Mesendoderm (in vitro differentiated cells): ENCODE results near the gene PRKRA.

Experiments used
- DNase-seq: peaks from one replicate; pipeline ENCODE4 v3.0.0; 2013
- H2AK5ac ChIP-seq: 2 replicates; pipeline ENCODE4 v1.6.1; 2013; ENCODE audit warnings: low read length, inconsistent platforms
- H2BK120ac ChIP-seq: 2 replicates; pipeline ENCODE4 v1.6.1; 2013; ENCODE audit warnings: low read depth, mild to moderate bottlenecking, low read length, moderate library complexity, mixed read lengths
- H2BK15ac ChIP-seq: replicated peaks from 2 replicates; pipeline ENCODE4 v1.6.1; 2013; ENCODE audit warnings: low read depth, mild to moderate bottlenecking, moderate library complexity
- H2BK5ac ChIP-seq: 2 replicates; pipeline ENCODE4 v1.6.1; 2013; ENCODE audit warnings: low read length, inconsistent platforms
- H3K18ac ChIP-seq: 2 replicates; pipeline ENCODE4 v1.6.1; 2013; ENCODE audit warnings: mild to moderate bottlenecking, low read length, mixed read lengths
- H3K23ac ChIP-seq: one replicate; pipeline ENCODE4 v1.6.1; 2013; ENCODE audit warnings: low read length
- H3K27ac ChIP-seq: 2 replicates; pipeline ENCODE4 v1.5.1; 2013; ENCODE audit warnings: low read depth, mild to moderate bottlenecking, inconsistent platforms, low read length, moderate library complexity
- H3K27me3 ChIP-seq: 2 replicates; pipeline ENCODE4 v1.6.1; 2013; ENCODE audit warnings: low read length, control low read depth, mild to moderate bottlenecking, inconsistent platforms; ENCODE audit not compliant: insufficient read depth, poor library complexity
- H3K36me3 ChIP-seq: 2 replicates; pipeline ENCODE4 v1.6.1; 2013; ENCODE audit warnings: low read length, inconsistent platforms; ENCODE audit not compliant: control insufficient read depth, insufficient read depth
- H3K4ac ChIP-seq: one replicate; pipeline ENCODE4 v1.6.1; 2013; ENCODE audit warnings: low read depth, mild to moderate bottlenecking, low read length, moderate library complexity
- H3K4me1 ChIP-seq: 2 replicates; pipeline ENCODE4 v1.6.1; 2013; ENCODE audit warnings: low read depth, low read length, inconsistent platforms; ENCODE audit not compliant: control insufficient read depth
- H3K4me2 ChIP-seq: 2 replicates; pipeline ENCODE4 v1.6.1; 2013; ENCODE audit warnings: low read length
- H3K4me3 ChIP-seq: 2 replicates; pipeline ENCODE4 v1.5.1; 2013; ENCODE audit warnings: mild to moderate bottlenecking, low read length
- H3K56ac ChIP-seq: one replicate; pipeline ENCODE4 v1.6.1; 2013; ENCODE audit warnings: low read length
- H3K79me1 ChIP-seq: 2 replicates; pipeline ENCODE4 v1.6.1; 2013; ENCODE audit warnings: low read length, inconsistent platforms
- H3K79me2 ChIP-seq: 2 replicates; pipeline ENCODE4 v1.6.1; 2013; ENCODE audit warnings: mild to moderate bottlenecking, low read length; ENCODE audit not compliant: control insufficient read depth, insufficient read depth
- H3K9ac ChIP-seq: 2 replicates; pipeline ENCODE4 v1.6.1; 2013; ENCODE audit warnings: low read length, inconsistent platforms
- H4K5ac ChIP-seq: one replicate; pipeline ENCODE4 v1.6.1; 2013; ENCODE audit warnings: low read length
- H4K8ac ChIP-seq: one replicate; pipeline ENCODE4 v1.6.1; 2013; ENCODE audit warnings: low read depth, mild to moderate bottlenecking, control low read depth, low read length, moderate library complexity
- WGBS: extraction: QIAGEN DNeasy Blood & Tissue Kit; methylation state at CpG from one replicate; pipeline ENCODE4 v1.1.7; 2013; ENCODE audit warnings: low lambda C conversion rate, missing lambda C conversion rate; ENCODE audit not compliant: insufficient coverage; ENCODE audit errors: extremely low coverage; 5-methylcytosine and 5-hydroxymethylcytosine counted together

Gene PRKRA

GRCh38 chr2:178448968-178449661 is 1.9 kb downstream of the PRKRA start:
- no peak overlapping the region for H2BK120ac ChIP-seq
- H3K79me2 ChIP-seq = peaks cover 22% of the 10 kb centered on the region
- no peak overlapping the region for H3K27ac ChIP-seq
- H3K79me1 ChIP-seq = peaks cover 14% of the 10 kb centered on the region
- H3K23ac ChIP-seq = no peak overlapping the region
- no peak overlapping the region for H3K4ac ChIP-seq
- no peak overlapping the region for H3K4me3 ChIP-seq
- no peak overlapping the region for H4K8ac ChIP-seq
- WGBS = no CpG with 5 or more reads among the region's 4 CpGs
- peaks cover 2% of the 10 kb centered on the region for H3K36me3 ChIP-seq
- H3K27me3 ChIP-seq = no peaks in the 10 kb centered on the region
- H2BK15ac ChIP-seq = no peak overlapping the region
- no peak overlapping the region for H3K4me2 ChIP-seq
- no peak overlapping the region for H3K9ac ChIP-seq
- no peak overlapping the region for H2BK5ac ChIP-seq
- no peak for DNase-seq
- H3K56ac ChIP-seq = no peak overlapping the region
- no peak overlapping the region for H2AK5ac ChIP-seq
- no peak overlapping the region for H4K5ac ChIP-seq
- no peaks in the 10 kb centered on the region for H3K4me1 ChIP-seq
- no peak overlapping the region for H3K18ac ChIP-seq

- Histone ChIP-seq H3K9ac (no peak overlapping the region), H3K27me3 (no peaks in the 10 kb centered on the region), H3K18ac (no peak overlapping the region), H3K23ac (no peak overlapping the region), H3K79me2 (no peaks in the 10 kb centered on the region), H4K8ac (no peak overlapping the region), H3K79me1 (no peaks in the 10 kb centered on the region), H3K4me1 (no peaks in the 10 kb centered on the region), H2AK5ac (no peak overlapping the region), H3K36me3 (peaks cover 6% of the 10 kb centered on the region), H3K56ac (no peak overlapping the region), H3K4me2 (no peak overlapping the region), H2BK120ac (no peak overlapping the region), H3K4ac (no peak overlapping the region), H2BK15ac (no peak overlapping the region), H2BK5ac (no peak overlapping the region), H3K27ac (no peak overlapping the region), H4K5ac (no peak overlapping the region), H3K4me3 (no peak overlapping the region)
- WGBS = no CpG with 5 or more reads among the region's 2 CpGs
- DNase-seq = no peak
Measured at GRCh38 chr2:178441426-178441825, 9.5 kb downstream of the PRKRA start.

GRCh38 chr2:178436662-178437061 is 14.3 kb downstream of the PRKRA start:
- H3K79me1 ChIP-seq = no peaks in the 10 kb centered on the region
- H3K27ac ChIP-seq = no peak overlapping the region
- H2BK120ac ChIP-seq = no peak overlapping the region
- H3K36me3 ChIP-seq = peaks cover 11% of the 10 kb centered on the region
- no peaks in the 10 kb centered on the region for H3K27me3 ChIP-seq
- H2BK5ac ChIP-seq = no peak overlapping the region
- no peak overlapping the region for H2AK5ac ChIP-seq
- H3K79me2 ChIP-seq = no peaks in the 10 kb centered on the region
- H3K9ac ChIP-seq = no peak overlapping the region
- no peak overlapping the region for H3K18ac ChIP-seq
- H3K56ac ChIP-seq = no peak overlapping the region
- H3K4me2 ChIP-seq = no peak overlapping the region
- no peak overlapping the region for H3K4ac ChIP-seq
- no peak overlapping the region for H2BK15ac ChIP-seq
- no peak overlapping the region for H4K5ac ChIP-seq
- H4K8ac ChIP-seq = no peak overlapping the region
- WGBS = no CpG with 5 or more reads among the region's 2 CpGs
- no peak overlapping the region for H3K23ac ChIP-seq
- H3K4me3 ChIP-seq = no peak overlapping the region
- no peaks in the 10 kb centered on the region for H3K4me1 ChIP-seq
- DNase-seq = no peak

GRCh38 chr2:178429336-178429735 is 21.6 kb downstream of the PRKRA start:
- Histone ChIP-seq H3K4me2 (no peak overlapping the region), H3K4ac (no peak overlapping the region), H3K27ac (no peak overlapping the region), H3K56ac (no peak overlapping the region), H3K18ac (no peak overlapping the region), H3K36me3 (peaks cover 5% of the 10 kb centered on the region), H2BK120ac (no peak overlapping the region), H3K79me2 (no peaks in the 10 kb centered on the region), H2BK5ac (no peak overlapping the region), H3K4me1 (no peaks in the 10 kb centered on the region), H4K5ac (no peak overlapping the region), H3K79me1 (peaks cover 2% of the 10 kb centered on the region), H3K23ac (no peak overlapping the region), H3K27me3 (no peaks in the 10 kb centered on the region), H3K4me3 (no peak overlapping the region), H2AK5ac (no peak overlapping the region), H2BK15ac (no peak overlapping the region), H4K8ac (no peak overlapping the region), H3K9ac (no peak overlapping the region)
- no peak for DNase-seq

- Histone ChIP-seq H3K23ac (no peak overlapping the region), H3K4ac (no peak overlapping the region), H3K36me3 (peaks cover 5% of the 10 kb centered on the region), H3K4me3 (no peak overlapping the region), H3K4me2 (no peak overlapping the region), H2BK5ac (no peak overlapping the region), H3K27ac (no peak overlapping the region), H3K79me2 (no peaks in the 10 kb centered on the region), H3K18ac (no peak overlapping the region), H3K79me1 (peaks cover 2% of the 10 kb centered on the region), H3K27me3 (no peaks in the 10 kb centered on the region), H4K5ac (no peak overlapping the region), H2BK15ac (no peak overlapping the region), H3K9ac (no peak overlapping the region), H3K4me1 (no peaks in the 10 kb centered on the region), H4K8ac (no peak overlapping the region), H3K56ac (no peak overlapping the region), H2AK5ac (no peak overlapping the region), H2BK120ac (no peak overlapping the region)
- no CpG with 5 or more reads among the region's 1 CpG for WGBS
- DNase-seq = no peak
Measured at GRCh38 chr2:178428396-178428806, 22.6 kb downstream of the PRKRA start.

- Histone ChIP-seq H2AK5ac (no peak overlapping the region), H2BK15ac (no peak overlapping the region), H3K4ac (no peak overlapping the region), H2BK120ac (no peak overlapping the region), H3K56ac (no peak overlapping the region), H3K4me2 (no peak overlapping the region), H3K4me1 (no peaks in the 10 kb centered on the region), H3K4me3 (no peak overlapping the region), H3K36me3 (peaks cover 3% of the 10 kb centered on the region), H3K18ac (no peak overlapping the region), H3K79me2 (no peaks in the 10 kb centered on the region), H3K9ac (no peak overlapping the region), H3K27ac (no peak overlapping the region), H2BK5ac (no peak overlapping the region), H4K8ac (no peak overlapping the region), H3K23ac (no peak overlapping the region), H3K27me3 (no peaks in the 10 kb centered on the region), H3K79me1 (peaks cover 2% of the 10 kb centered on the region), H4K5ac (no peak overlapping the region)
- no CpG with 5 or more reads among the region's 2 CpGs for WGBS
- DNase-seq = no peak
Measured at GRCh38 chr2:178427458-178427857, 23.5 kb downstream of the PRKRA start.
